GM12878 (cell line): Measurements from ENCODE around the gene F2RL3. TPM values are rescaled to one million over a fixed set of nuclear protein-coding genes. Genes with fewer than 3 reads are reported as not detected.
"Not testable (repeated sequence)": the region's sequence is repeated elsewhere in the genome, so short reads cannot be mapped to it uniquely, and the experiment has no call there.

ENCODE experiments used
- ATAC-seq: fragments of 200-7000 bp; cut with Tn5 transposase; 3 replicates; pipeline ENCODE4 v1.9.1; 2020; ENCODE audit warnings: mild to moderate bottlenecking, moderate library complexity
- BruUV-seq: library from RNA; stranded (reverse); fragments of 400-500 nt; replicated peaks from 2 replicates; lab custom pipeline; 2021; lab: Mats Ljungman, UMichigan
- CTCF ChIA-PET: fragments of 300-600 bp; sonication (Branson Sonifier 250); formaldehyde crosslinking; extraction: SDS; loops from one replicate; lab custom pipeline; 2021; ENCODE audit warnings: inconsistent platforms; lab: Yijun Ruan, JAX
- POLR2A ChIA-PET: fragments of 350-600 bp; formaldehyde crosslinking; extraction: SDS; loops from one replicate; lab custom pipeline; 2021; ENCODE audit warnings: inconsistent platforms; lab: Charles Lee
- RAD21 ChIA-PET: fragments of 300-600 bp; sonication (Branson Sonifier 250); formaldehyde crosslinking; loops from one replicate; lab custom pipeline; 2023; ENCODE audit warnings: antibody characterized with exemption; ENCODE audit not compliant: unreplicated experiment; lab: Charles Lee
- SMC1A ChIA-PET: fragments of 300-600 bp; sonication (Branson Sonifier 250); formaldehyde crosslinking; loops from one replicate; lab custom pipeline; 2023; ENCODE audit not compliant: unreplicated experiment, uncharacterized antibody; lab: Charles Lee
- DNase-seq: peaks from one replicate; pipeline ENCODE4 v3.0.0-alpha.2; 2011; ENCODE audit warnings: low read depth, low spot score
- FAIRE-seq: peaks from 3 replicates; lab custom pipeline; 2011; peaks lifted over from hg19 to GRCh38; lab: Jason Lieb, UNC
- H2AFZ ChIP-seq: 2 replicates; pipeline ENCODE4 v1.6.0; 2011; ENCODE audit warnings: low read depth, low read length, control low read depth; ENCODE audit not compliant: control insufficient read depth
- H3K27ac ChIP-seq: 2 replicates; pipeline ENCODE4 v1.5.1; 2011; ENCODE audit warnings: control low read depth; ENCODE audit not compliant: control insufficient read depth, insufficient read depth
- H3K27me3 ChIP-seq, 2 experiments: replicated peaks in 1 of 2; 2 replicates each; pipeline versions ENCODE4 v1.6.0 to v1.6.1; 2011; ENCODE audit warnings: low read length in 1 of 2; ENCODE audit not compliant: control insufficient read depth in 2 of 2, insufficient read depth in 2 of 2
- H3K36me3 ChIP-seq, 2 experiments: 2 replicates each; pipeline ENCODE4 v1.5.1; 2011; ENCODE audit warnings: low read length in 1 of 2; ENCODE audit not compliant: control insufficient read depth in 2 of 2, insufficient read depth in 2 of 2
- H3K4me1 ChIP-seq: 2 replicates; pipeline ENCODE4 v1.6.1; 2011; ENCODE audit warnings: mild to moderate bottlenecking, low read length, moderate library complexity, mixed read lengths; ENCODE audit not compliant: control insufficient read depth, insufficient read depth
- H3K4me2 ChIP-seq: 2 replicates; pipeline ENCODE4 v1.6.0; 2011; ENCODE audit warnings: control low read depth; ENCODE audit not compliant: control insufficient read depth, insufficient read depth
- H3K4me3 ChIP-seq: fragments of 200-600 bp; sonication (generic); 2 replicates; pipeline ENCODE4 v1.5.1; 2016
- H3K79me2 ChIP-seq: 2 replicates; pipeline ENCODE4 v1.6.0; 2011; ENCODE audit warnings: low read length; ENCODE audit not compliant: control insufficient read depth, insufficient read depth
- H3K9ac ChIP-seq: 2 replicates; pipeline ENCODE4 v1.8.0; 2011; ENCODE audit warnings: low read length, control low read depth, mixed read lengths; ENCODE audit not compliant: control insufficient read depth, insufficient read depth
- H3K9me3 ChIP-seq: replicated peaks from 3 replicates; pipeline ENCODE4 v1.5.1; 2011; ENCODE audit warnings: mild to moderate bottlenecking, low read length; ENCODE audit not compliant: control insufficient read depth, insufficient read depth
- H4K20me1 ChIP-seq: 2 replicates; pipeline ENCODE4 v1.6.0; 2011; ENCODE audit not compliant: control insufficient read depth, insufficient read depth
- ATF7 ChIP-seq: fragments of 450-650 bp; IDR thresholded peaks from 2 replicates; pipeline ENCODE4 v1.6.1; 2016; ENCODE audit warnings: low read depth, mild to moderate bottlenecking
- NFIC ChIP-seq: IDR thresholded peaks from 2 replicates; pipeline ENCODE4 v1.6.1; 2012; ENCODE audit warnings: low read depth, mild to moderate bottlenecking, inconsistent platforms, low read length, moderate library complexity
- WRNIP1 ChIP-seq: IDR thresholded peaks from 2 replicates; pipeline ENCODE4 v1.6.1; 2011; ENCODE audit warnings: low read depth, low read length, improper control_type of control experiment, borderline replicate concordance
- WGBS: methylation state at CpG from one replicate; pipeline ENCODE4 v1.1.6; 2016; ENCODE audit warnings: low lambda C conversion rate; ENCODE audit not compliant: insufficient replicate concordance, insufficient coverage; ENCODE audit errors: missing lambda C conversion rate; 5-methylcytosine and 5-hydroxymethylcytosine counted together
- in situ Hi-C: fragments of 300-500 bp; cut with MboI; formaldehyde crosslinking; loops from 9 replicates; pipeline ENCODE4 v1.14.3; 2018; ENCODE audit warnings: mixed read lengths
- intact Hi-C: fragments of 100-400 bp; cut with micrococcal nuclease; formaldehyde crosslinking; loops from one replicate; pipeline ENCODE4 v1.14.2; 2022; ENCODE audit not compliant: unreplicated experiment
- polyA plus RNA-seq, 11 experiments: library from polyadenylated mRNA; depleted of rRNA in 4 of 11; unstranded in 6 of 11; stranded (reverse) in 5 of 11; fragments of >200 nt; fragmentation: Nextera tagmentation in 4 of 11; fragmentation: Illumina TruSeq in 1 of 11; extraction: Ambion mirVana in 4 of 11; extraction: Trizol in 1 of 11; gene quantifications; 1 replicate in 1 of 11; 2 replicates in 10 of 11; pipeline versions ENCODE4 v1.2.1 to v1.2.3, GENCODE V29; 2011 to 2016; ENCODE audit warnings: inconsistent platforms in 2 of 11, missing spikeins in 2 of 11, low read depth in 1 of 11
- total RNA-seq, 4 experiments: library from RNA; depleted of rRNA in 3 of 4; stranded (reverse); fragments of >200 nt in 3 of 4; fragmentation: Illumina TruSeq in 1 of 4; extraction: Trizol in 1 of 4; gene quantifications; 2 replicates each; pipeline versions ENCODE4 v1.2.1 to v1.2.3, GENCODE V29; 2013 to 2021
- TF ChIP-seq, protein P1 (sequence below): fragments of 450-650 bp; formaldehyde crosslinking; IDR thresholded peaks from 2 replicates; pipeline ENCODE4 v1.4.0; 2020; ENCODE audit warnings: mild to moderate bottlenecking, moderate library complexity
- TF ChIP-seq, protein P2 (sequence below): IDR thresholded peaks from 2 replicates; pipeline ENCODE4 v1.6.1; 2012; ENCODE audit warnings: low read depth, low read length, improper control_type of control experiment

Gene F2RL3
- total and polyA plus RNA-seq, 10 of the 15 experiments (the other 5 are each of a cell fraction or from before 2014, with no cell fraction given): 0.01 to 1.2 (median 0.29) TPM

DNA sequence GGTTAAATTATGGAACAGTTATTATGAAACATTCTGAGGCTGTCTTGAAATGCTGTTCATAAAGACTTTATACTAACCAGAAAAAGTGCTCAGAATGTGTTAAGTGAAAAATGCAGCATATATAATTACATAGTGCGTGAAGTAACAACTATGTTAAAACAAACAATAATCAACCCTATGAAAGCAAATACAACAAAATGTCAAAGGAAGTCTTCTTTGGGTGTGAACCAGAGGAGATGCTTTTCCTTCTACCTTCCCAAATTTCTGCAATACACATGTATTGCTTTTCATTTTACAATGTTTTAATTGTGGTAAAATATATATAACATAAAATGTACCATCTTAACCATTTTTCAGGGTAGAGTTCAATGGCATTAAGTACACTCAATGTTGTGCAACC is 45.7 kb downstream of the F2RL3 start:
- no peaks in the 10 kb centered on the region for H4K20me1 ChIP-seq
- 96% methylated on average over 1 of the region's 1 CpG for WGBS
- H3K4me2 ChIP-seq: no peak overlapping the region
- TF ChIP-seq NFIC (no peak), WRNIP1 (no peak)
- TF ChIP-seq, protein P1, sequence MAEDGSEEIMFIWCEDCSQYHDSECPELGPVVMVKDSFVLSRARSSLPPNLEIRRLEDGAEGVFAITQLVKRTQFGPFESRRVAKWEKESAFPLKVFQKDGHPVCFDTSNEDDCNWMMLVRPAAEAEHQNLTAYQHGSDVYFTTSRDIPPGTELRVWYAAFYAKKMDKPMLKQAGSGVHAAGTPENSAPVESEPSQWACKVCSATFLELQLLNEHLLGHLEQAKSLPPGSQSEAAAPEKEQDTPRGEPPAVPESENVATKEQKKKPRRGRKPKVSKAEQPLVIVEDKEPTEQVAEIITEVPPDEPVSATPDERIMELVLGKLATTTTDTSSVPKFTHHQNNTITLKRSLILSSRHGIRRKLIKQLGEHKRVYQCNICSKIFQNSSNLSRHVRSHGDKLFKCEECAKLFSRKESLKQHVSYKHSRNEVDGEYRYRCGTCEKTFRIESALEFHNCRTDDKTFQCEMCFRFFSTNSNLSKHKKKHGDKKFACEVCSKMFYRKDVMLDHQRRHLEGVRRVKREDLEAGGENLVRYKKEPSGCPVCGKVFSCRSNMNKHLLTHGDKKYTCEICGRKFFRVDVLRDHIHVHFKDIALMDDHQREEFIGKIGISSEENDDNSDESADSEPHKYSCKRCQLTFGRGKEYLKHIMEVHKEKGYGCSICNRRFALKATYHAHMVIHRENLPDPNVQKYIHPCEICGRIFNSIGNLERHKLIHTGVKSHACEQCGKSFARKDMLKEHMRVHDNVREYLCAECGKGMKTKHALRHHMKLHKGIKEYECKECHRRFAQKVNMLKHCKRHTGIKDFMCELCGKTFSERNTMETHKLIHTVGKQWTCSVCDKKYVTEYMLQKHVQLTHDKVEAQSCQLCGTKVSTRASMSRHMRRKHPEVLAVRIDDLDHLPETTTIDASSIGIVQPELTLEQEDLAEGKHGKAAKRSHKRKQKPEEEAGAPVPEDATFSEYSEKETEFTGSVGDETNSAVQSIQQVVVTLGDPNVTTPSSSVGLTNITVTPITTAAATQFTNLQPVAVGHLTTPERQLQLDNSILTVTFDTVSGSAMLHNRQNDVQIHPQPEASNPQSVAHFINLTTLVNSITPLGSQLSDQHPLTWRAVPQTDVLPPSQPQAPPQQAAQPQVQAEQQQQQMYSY (CRISPR knock-in tag): no peak
- H3K36me3 ChIP-seq: no peaks in the 10 kb centered on the region
- no peak overlapping the region for H3K4me3 ChIP-seq
- no peak overlapping the region for H3K27ac ChIP-seq
- intact Hi-C loops (no loop called here), in situ Hi-C loops (no loop called here)
- no TSS peak for BruUV-seq
- no peak for DNase-seq
- H2AFZ ChIP-seq: no peak overlapping the region
- ChIA-PET POLR2A (no interaction called here), CTCF (no interaction called here), RAD21 (no interaction called here), SMC1A (interaction anchor here (0.9 kb wide), 1 partner anchor 220 kb away, joined by 3 read pairs; no protein-coding TSS in a partner anchor)
- no peak for FAIRE-seq
- no peaks in the 10 kb centered on the region for H3K79me2 ChIP-seq
- no peaks in the 10 kb centered on the region for H3K4me1 ChIP-seq
- no peaks in the 10 kb centered on the region; the same call in 2 of the 3 replicates for H3K9me3 ChIP-seq
- no peak for ATAC-seq
- no peak overlapping the region for H3K9ac ChIP-seq
- no peaks in the 10 kb centered on the region for H3K27me3 ChIP-seq

DNA sequence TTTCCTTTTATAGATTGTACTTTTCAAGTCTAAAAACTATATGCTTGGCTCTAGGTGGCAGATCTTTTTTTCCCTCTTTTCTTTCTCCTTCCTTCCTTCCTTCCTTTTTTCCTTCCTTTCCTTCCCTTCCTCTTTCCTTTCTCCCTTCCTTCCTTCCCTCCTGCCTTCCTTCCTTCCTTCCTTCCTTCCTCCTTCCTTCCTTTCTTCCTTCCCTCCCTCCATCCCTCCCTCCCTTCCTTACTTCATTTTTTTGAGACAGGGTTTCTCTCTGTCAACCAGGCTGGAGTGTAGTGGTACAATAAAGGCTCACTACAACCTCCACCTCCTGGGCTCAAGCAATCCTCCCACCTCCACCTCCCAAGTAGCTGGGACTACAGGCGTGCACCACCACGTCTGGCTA is 48.1 kb downstream of the F2RL3 start:
- DNase-seq (no peak), ATAC-seq (no peak), FAIRE-seq (no peak)
- Histone ChIP-seq H3K9me3 (no peaks in the 10 kb centered on the region; the same call in 2 of the 3 replicates), H3K79me2 (no peaks in the 10 kb centered on the region), H4K20me1 (no peaks in the 10 kb centered on the region), H3K27me3 (no peaks in the 10 kb centered on the region), H3K27ac (no peak overlapping the region), H3K4me3 (no peak overlapping the region), H3K36me3 (no peaks in the 10 kb centered on the region), H3K4me2 (no peak overlapping the region), H3K9ac (no peak overlapping the region), H3K4me1 (no peaks in the 10 kb centered on the region), H2AFZ (no peak overlapping the region)
- RAD21 ChIA-PET: no interaction called here
- CTCF ChIA-PET: no interaction called here
- intact Hi-C loops (no loop called here), in situ Hi-C loops (no loop called here)
- POLR2A ChIA-PET: no interaction called here
- no peak for TF ChIP-seq ATF7
- TF ChIP-seq, protein P2, sequence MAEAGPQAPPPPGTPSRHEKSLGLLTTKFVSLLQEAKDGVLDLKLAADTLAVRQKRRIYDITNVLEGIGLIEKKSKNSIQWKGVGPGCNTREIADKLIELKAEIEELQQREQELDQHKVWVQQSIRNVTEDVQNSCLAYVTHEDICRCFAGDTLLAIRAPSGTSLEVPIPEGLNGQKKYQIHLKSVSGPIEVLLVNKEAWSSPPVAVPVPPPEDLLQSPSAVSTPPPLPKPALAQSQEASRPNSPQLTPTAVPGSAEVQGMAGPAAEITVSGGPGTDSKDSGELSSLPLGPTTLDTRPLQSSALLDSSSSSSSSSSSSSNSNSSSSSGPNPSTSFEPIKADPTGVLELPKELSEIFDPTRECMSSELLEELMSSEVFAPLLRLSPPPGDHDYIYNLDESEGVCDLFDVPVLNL: no peak
- SMC1A ChIA-PET: no interaction called here
- 4% methylated on average over 2 of the region's 2 CpGs for WGBS
- no TSS peak for BruUV-seq

DNA sequence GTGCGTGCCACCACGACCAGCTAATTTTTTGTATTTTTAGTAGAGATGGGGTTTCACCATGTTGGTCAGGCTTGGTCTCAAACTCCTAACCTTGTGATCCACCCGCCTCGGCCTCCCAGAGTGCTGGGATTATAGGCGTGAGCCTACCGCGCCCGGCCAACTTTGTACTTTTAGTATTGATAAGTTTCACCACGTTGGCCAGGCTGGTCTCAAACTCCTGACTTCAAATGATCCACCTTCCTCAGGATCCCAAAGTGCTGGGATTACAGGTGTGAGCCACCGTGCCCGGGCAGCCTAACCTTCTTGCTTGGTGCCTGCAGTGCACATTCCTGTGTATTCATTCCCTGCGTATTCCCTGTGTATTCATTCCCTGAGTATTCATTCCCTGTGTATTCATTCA is 49.0 kb downstream of the F2RL3 start:
- H3K9ac ChIP-seq, DNase-seq, H3K4me2 ChIP-seq, H3K79me2 ChIP-seq, FAIRE-seq, H2AFZ ChIP-seq, H4K20me1 ChIP-seq, H3K9me3 ChIP-seq, ATAC-seq, H3K36me3 ChIP-seq, SMC1A ChIA-PET, CTCF ChIA-PET, H3K4me1 ChIP-seq, H3K27ac ChIP-seq, intact Hi-C loops, H3K27me3 ChIP-seq, H3K4me3 ChIP-seq, BruUV-seq, in situ Hi-C loops, RAD21 ChIA-PET: not testable (repeated sequence)
- POLR2A ChIA-PET: interaction anchor here (0.7 kb wide), 1 partner anchor 396 kb away, joined by 7 read pairs; no protein-coding TSS in a partner anchor
- 65% methylated on average over 12 of the region's 12 CpGs for WGBS
